Nephron (organoid): Measurements from ENCODE around the gene SGCA.
A peak's percentile ranks its signal among the peaks of the same experiment; 100 is the strongest.

ENCODE experiments used
- H3K27ac Mint-ChIP-seq, 3 experiments: 2 replicates each; pipeline ENCODE4 v1.8.0; 2020; ENCODE audit warnings: mixed read lengths in 3 of 3, mild to moderate bottlenecking in 2 of 3, moderate library complexity in 1 of 3
- H3K27me3 Mint-ChIP-seq: 2 replicates; pipeline ENCODE4 v1.8.0; 2021; ENCODE audit warnings: low read depth, mild to moderate bottlenecking, moderate library complexity, mixed read lengths
- H3K36me3 Mint-ChIP-seq: 2 replicates; pipeline ENCODE4 v1.8.0; 2020; ENCODE audit warnings: low read depth, mixed read lengths
- H3K4me1 Mint-ChIP-seq: 2 replicates; pipeline ENCODE4 v1.8.0; 2020; ENCODE audit warnings: mixed read lengths
- H3K4me3 Mint-ChIP-seq, 3 experiments: 2 replicates each; pipeline ENCODE4 v1.8.0; 2020; ENCODE audit warnings: mild to moderate bottlenecking in 3 of 3, mixed read lengths in 3 of 3, moderate library complexity in 2 of 3
- H3K9me3 Mint-ChIP-seq: 2 replicates; pipeline ENCODE4 v1.8.0; 2020; ENCODE audit warnings: mixed read lengths
- CTCF ChIP-seq, 3 experiments: fragments of 200-600 bp; sonication (generic); IDR thresholded peaks; one replicate each; pipeline ENCODE4 v1.5.0; 2021; ENCODE audit warnings: antibody characterized with exemption in 3 of 3; ENCODE audit not compliant: unreplicated experiment in 3 of 3

The SGCA gene

GRCh38 chr17:50144355-50144754 is 21.4 kb upstream of the SGCA start:
- no peak overlapping the region for H3K4me3 Mint-ChIP-seq
- peaks cover 58% of the 10 kb centered on the region for H3K36me3 Mint-ChIP-seq
- H3K27me3 Mint-ChIP-seq: no peaks in the 10 kb centered on the region
- no peaks in the 10 kb centered on the region for H3K9me3 Mint-ChIP-seq
- no peak overlapping the region for H3K27ac Mint-ChIP-seq
- no peak for TF ChIP-seq CTCF (IDR thresholded peaks at IDR 0.05; ENCODE audit: unreplicated experiment in 3 of 3)
- peaks cover 28% of the 10 kb centered on the region for H3K4me1 Mint-ChIP-seq

- peaks cover 28% of the 10 kb centered on the region for H3K4me1 Mint-ChIP-seq
- no peaks in the 10 kb centered on the region for H3K9me3 Mint-ChIP-seq
- no peaks in the 10 kb centered on the region for H3K27me3 Mint-ChIP-seq
- no peak for TF ChIP-seq CTCF (IDR thresholded peaks at IDR 0.05; ENCODE audit: unreplicated experiment in 3 of 3)
- H3K27ac Mint-ChIP-seq: peak overlapping the region in 1 of 3 experiments; percentile 26
- H3K36me3 Mint-ChIP-seq: peaks cover 51% of the 10 kb centered on the region
- H3K4me3 Mint-ChIP-seq: peak overlapping the region; percentile 49 to 75 (median 50)
Measured at GRCh38 chr17:50144845-50145531, 20.8 kb upstream of the SGCA start.

GRCh38 chr17:50145532-50146229 is 20.1 kb upstream of the SGCA start:
- Mint-ChIP-seq H3K4me3 (peak overlapping the region; percentile 49 to 75 (median 50)), H3K36me3 (peaks cover 45% of the 10 kb centered on the region), H3K9me3 (no peaks in the 10 kb centered on the region), H3K27me3 (no peaks in the 10 kb centered on the region), H3K27ac (peak overlapping the region in 1 of 3 experiments; percentile 26), H3K4me1 (peaks cover 28% of the 10 kb centered on the region)
- TF ChIP-seq CTCF (IDR thresholded peaks at IDR 0.05; ENCODE audit: unreplicated experiment in 3 of 3): no peak

GRCh38 chr17:50146230-50146926 is 19.4 kb upstream of the SGCA start:
- H3K9me3 Mint-ChIP-seq: no peaks in the 10 kb centered on the region
- no peak for TF ChIP-seq CTCF (IDR thresholded peaks at IDR 0.05; ENCODE audit: unreplicated experiment in 3 of 3)
- peak overlapping the region; percentile 85 to 88 (median 87) for H3K4me3 Mint-ChIP-seq
- H3K36me3 Mint-ChIP-seq: peaks cover 38% of the 10 kb centered on the region
- peak overlapping the region in 1 of 3 experiments; percentile 51 for H3K27ac Mint-ChIP-seq
- no peaks in the 10 kb centered on the region for H3K27me3 Mint-ChIP-seq
- peaks cover 28% of the 10 kb centered on the region for H3K4me1 Mint-ChIP-seq

GRCh38 chr17:50146927-50147665 is 18.7 kb upstream of the SGCA start:
- peaks cover 30% of the 10 kb centered on the region for H3K4me1 Mint-ChIP-seq
- H3K27me3 Mint-ChIP-seq: peaks cover under 1% of the 10 kb centered on the region
- no peak for TF ChIP-seq CTCF (IDR thresholded peaks at IDR 0.05; ENCODE audit: unreplicated experiment in 3 of 3)
- no peaks in the 10 kb centered on the region for H3K9me3 Mint-ChIP-seq
- H3K4me3 Mint-ChIP-seq: peak overlapping the region; percentile 85 to 88 (median 87)
- peaks cover 30% of the 10 kb centered on the region for H3K36me3 Mint-ChIP-seq
- H3K27ac Mint-ChIP-seq: peak overlapping the region; percentile 42 to 73 (median 51)
